Stromal cell of bone marrow (primary cell): Measurements from ENCODE around the gene DTNA.

ENCODE experiments used
- DNase-seq: peaks from one replicate; pipeline ENCODE4 v3.0.0-alpha.2; 2012; ENCODE audit warnings: low read depth

DTNA gene

DNA sequence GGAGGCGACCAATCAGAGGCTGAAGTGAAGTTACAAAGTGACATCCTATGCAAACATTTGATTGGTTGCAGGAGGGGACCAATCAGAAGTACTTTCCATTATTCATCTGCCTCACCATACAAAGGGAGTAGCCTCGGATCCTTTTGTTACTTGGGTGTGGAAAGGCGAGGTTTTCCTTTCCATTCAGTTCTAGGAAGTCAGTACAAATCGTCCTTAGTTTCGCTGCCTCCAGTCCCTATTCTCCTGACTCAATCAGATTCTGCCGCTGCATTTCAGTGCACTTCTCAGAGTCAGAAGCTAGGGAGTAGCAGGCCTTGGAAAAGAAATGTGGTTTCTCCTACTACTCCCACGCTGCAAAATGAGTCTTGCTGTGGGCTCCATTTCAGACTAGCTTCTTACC is 149.4 kb downstream of the DTNA start:
- DNase-seq, result no peak

DNA sequence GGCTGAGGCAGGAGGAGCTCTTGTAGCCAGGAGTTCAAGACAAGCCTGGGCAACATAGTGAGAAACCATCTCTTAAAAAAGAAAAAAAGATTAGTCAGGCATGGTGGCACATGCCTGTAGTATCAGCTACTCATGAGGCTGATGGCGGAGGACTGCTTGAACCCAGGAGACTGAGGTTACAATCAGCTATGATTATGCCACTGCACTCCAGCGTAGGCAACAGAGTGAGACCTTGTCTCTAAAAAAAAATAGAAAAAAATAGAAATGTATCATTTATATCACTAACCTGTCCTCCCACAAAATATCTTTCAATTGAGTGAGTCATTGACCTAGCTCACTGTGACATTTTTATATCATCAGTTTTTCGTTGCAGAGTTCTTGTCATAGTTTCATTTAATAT is 152.5 kb downstream of the DTNA start:
- DNase-seq, result no peak

DNA sequence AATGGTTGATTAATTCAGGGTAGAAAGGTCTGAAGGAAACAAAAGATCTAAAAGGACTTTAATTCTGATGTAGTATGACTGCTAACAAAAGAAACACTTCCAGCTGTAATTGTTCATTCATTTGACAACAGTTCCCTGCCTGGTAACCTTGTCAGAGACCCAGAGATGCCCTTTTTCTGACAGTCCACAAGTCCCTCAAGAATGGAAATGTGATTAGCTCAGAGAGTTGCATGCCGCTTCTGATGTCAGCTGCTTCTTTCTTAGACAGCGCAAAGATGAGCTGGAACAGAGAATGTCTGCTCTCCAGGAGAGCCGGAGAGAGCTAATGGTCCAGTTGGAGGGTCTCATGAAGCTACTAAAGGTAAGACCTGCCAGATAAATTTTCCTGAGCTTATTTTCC is 153.6 kb downstream of the DTNA start:
- no peak for DNase-seq

DNA sequence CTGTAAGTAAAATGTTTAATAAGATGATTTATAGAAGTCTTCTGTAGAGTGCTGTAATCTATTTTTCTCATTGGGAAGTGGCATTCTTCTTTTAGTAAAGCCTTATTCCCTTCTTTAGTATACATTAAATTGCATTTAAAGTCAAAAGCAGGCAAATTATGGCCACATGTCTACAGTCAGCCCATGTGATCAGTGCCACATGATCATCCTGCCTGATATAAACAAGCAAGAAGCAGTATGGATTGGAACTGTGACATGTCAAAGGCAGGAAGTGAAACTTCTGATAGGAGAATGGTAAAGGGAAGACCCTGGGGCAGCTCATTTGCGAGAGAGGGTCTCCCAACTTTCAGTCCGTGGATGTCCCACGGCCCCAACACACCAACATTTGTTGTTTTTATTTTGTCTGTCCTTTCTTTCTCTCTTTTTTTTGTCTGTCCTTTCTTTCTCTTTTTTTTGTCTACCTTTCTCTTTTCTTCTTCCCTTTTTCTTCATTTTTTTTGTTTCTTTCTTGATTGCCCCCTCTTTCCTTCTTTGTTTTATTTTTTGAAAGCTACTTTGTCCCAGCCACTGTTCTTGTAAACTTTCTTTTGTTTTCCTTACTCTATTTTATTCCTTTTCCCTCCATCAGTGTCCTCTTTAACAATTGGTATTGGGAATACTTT is 154.9 kb downstream of the DTNA start:
- DNase-seq, result no peak

DNA sequence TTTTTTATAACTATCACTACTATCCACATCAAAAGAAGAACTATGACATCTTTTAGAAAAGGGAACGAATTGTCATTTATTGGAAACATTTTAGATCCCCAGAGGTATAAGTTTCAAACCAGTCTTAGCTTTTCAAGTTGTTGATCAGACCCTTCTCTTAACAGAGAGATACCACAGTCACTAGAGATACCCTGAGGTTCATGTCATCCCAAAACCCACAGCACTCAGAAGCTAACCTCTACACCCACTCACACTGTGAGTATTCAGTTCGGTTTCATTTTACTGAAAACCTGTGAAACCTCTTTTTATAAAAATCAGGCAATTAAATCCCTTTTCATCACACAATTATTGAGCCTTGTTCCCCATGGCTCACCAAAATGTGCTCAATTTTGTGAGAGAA is 156.2 kb downstream of the DTNA start:
- DNase-seq, result no peak

DNA sequence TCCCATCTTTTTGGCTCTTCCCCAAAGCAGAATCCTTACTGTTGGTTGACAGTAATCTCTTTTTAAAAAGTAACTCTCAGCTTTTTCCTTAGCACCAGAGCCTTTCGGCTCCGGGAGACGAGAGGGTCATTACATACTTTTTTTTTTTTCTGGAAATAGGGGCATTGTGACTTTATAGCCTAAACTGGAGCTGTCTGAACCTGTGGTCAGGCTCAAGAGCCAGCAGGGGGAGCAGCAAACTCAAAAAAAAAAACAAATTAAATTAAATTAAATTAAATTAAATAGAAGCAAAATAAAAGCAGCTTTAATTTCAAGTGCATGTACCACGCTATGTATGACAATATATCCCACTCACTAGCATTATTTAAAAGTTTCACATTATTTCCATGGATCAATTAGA is 156.6 kb downstream of the DTNA start:
- DNase-seq, result no peak

DNA sequence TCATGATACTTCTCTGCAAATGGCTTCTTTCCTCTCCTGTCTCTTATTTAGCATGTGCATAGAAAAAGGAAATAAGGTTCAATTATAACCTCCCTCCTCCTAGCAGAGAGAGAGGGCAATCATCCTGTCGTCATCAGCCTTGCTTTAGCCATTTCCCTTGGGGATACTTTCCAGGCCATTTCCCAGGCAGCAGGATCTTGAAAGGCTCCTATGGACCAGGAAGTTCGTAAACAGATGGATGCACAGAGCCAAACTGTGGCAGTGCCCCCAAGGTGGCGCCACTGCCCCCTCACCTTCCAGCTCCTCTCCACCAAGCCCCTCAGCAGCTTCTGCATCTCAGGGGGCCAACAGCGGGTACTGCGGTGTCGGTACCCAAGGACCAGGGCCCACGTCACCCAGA is 157.4 kb downstream of the DTNA start:
- no peak for DNase-seq

DNA sequence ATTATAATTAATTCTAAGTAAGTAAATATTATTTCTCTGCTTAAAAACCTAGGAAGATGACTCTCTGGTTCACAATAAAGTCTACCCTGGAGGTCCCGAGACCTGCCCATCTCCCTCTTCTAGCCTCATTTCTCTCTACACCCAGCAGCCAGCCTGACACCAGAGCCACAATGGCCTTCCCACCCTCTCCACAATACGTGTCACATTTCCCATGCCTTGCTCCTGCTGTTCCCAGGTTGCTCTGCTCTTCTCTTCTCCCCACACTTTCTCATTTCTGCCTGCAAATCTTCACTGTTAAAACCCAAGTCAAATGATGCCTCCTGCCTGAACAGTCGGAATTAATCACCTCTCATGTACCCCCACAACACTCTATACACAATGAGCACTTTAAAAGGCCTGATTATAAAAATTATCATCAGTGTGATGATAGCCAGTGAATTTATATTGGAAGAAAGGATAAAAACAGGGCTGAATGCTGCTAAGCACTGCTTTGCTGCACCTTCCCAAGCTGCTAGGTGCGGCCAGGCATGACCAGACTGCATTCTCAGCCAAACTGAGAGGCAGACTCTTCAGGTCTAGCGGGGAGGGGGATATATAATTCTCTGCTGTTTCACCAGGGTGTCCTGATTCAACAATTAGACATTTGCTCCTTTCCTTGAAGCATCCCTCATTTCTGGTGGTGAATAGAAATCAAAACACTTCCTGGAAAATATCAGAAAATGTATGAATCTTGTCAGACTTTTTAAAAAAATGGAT is 160.6 kb downstream of the DTNA start:
- no peak for DNase-seq

DNA sequence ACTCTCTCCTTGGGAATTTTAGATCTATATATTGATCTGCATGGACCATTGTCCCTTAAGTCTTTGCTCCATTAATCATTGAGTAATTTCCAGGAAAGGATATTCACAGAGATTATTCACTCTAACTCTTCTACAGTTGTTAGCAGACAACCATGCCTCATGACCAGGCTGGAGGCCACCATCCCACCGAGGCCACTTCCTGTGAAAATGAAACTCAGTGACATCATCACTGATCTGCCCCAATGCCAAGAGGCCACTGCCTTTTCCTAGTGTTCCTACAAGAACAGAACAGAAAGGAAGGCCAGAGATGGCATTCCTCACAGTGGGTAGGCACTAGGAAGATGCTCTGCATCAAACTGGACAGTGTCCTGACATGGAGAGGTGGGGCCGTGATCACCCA is 161.3 kb downstream of the DTNA start:
- DNase-seq, result no peak

DNA sequence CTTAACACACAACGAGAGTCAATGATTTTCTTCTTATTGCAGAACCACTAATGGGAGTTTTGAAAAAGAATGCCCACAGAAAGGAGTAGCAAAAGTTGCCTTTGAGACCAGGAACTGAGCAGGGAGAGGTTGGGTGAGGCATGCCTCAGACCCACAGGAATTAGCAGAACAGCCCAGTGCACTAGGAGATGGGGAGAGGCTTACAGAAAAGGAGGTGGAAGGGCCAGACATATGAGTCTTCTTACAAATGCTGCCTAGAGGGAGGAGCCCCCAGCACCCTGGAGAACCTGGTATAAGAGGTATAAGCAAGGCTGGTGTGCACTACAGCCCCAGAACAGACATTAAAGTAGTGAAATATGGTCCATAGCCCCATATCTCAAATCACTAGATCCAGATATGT is 162.0 kb downstream of the DTNA start:
- no peak for DNase-seq

DNA sequence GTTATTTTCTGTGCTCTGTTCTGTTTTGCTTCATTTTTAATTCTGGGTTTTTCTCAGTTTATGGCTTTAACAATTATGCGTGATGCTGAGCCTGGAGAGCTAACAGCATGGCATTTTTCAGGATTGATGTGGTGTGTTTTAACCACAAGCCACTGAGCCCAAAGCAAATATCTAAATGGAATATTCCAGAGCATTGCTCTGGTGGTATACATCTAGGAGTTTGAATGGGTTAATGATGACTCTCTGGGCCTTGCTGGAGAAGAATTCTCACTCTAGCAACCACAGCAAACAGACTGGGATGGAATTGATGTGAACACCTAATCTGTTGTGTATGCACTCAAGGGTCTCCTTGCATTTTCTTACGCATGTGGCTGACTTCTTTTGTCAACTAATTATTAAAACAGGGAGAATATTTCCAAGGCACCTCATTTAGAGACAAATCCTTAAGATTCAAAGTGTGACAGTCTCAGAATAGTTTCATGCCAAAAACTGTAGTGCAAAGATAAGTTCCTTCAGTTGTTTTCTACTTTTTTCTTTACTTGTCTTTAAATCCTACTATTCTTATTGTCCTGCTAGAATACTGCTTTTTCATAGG is 164.0 kb downstream of the DTNA start:
- no peak for DNase-seq

DNA sequence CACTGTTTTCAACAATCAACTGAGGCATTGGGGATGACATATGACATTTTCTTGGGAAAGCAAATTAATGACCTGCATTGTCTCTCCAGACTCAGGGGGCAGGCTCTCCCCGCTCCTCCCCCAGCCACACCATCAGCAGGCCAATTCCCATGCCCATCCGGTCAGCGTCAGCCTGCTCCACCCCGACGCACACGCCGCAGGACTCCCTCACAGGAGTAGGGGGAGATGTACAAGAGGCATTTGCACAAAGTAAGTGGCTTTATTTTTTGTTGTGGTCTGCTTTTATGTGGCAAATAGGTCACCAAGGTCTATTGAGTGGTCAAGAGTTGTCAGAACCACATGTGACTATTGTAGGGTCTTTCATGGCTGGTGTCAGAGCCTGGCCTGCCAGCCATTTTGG is 165.1 kb downstream of the DTNA start:
- DNase-seq, result no peak

DNA sequence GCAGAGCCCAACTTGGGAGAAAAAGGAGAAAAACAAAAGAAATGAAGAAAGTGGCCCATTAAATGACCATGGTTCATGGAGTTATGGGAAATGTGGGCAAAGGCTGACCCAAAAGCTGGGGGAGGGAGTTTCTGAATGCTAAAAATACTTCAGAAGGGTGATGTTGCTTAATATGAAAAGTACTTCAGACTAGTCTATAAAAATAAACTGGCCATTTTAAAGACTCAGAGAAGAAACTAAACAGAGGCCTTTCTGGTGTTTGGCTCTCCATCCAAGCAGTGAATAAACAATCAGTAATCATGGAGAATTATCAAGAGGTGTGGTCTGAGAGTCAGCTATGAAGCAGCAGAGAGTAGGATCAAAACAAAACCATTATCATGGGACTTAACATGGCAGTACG is 170.3 kb downstream of the DTNA start:
- no peak for DNase-seq

DNA sequence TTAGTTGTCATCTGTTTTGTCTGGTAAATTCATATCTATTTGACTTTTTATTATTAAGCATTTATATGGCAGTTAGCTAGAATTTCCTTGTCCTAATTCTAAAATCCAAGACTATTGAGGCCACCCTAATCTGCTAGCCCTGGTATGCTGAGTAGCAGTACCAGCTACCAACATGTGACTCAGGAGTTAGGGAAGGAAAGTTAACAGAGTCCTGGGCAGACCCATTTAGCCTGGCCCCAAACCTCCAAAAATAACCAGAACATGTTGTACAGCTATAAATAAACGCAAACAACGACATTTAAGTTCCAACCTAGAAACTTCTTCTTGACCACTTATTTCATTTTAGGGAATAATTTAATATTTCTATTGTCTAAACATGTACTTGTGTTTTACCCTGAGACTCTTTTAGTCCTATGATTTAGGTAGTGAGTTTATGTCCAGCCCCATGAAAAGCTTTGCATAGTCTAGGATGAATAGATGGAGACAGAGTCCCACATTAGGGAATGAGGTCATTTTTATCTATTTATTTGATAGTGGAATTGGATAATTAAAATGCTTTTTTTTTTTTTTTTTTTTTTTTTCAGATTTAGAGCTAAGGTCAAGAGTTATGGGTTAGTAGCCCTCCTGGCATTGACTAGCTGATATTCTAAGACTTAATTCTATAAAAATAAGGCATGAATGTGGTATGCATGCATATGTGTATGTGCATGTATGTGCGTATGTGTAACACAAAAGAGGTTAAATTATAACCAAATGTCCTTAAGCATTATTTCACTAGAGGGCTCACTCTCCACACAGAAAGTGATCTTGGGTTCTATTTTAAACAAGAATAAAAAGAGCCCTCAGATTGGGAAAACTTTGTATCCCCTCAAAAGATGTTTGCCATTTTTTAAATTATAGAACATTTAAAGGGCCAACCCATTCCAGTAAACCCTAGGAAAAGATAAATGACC is 171.1 kb downstream of the DTNA start:
- no peak for DNase-seq

DNA sequence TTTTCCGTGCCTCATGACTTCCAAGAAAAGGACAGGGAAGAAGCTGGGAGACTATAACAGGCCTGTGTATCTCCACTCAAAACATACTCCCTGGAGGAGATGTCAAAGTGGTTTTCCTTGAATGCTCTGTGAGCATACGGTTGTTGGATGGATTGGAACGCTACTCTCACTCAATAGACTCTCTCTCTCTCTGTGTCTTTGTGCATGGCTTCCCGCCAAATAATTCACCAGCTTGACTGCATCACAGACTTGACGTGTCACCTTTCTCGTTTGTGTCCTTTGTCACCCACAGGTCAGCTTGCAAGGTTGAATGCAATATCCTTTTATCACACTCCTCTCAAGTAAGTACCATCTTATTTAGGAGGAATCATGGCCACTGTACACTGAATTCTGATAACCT is 174.3 kb downstream of the DTNA start:
- no peak for DNase-seq

DNA sequence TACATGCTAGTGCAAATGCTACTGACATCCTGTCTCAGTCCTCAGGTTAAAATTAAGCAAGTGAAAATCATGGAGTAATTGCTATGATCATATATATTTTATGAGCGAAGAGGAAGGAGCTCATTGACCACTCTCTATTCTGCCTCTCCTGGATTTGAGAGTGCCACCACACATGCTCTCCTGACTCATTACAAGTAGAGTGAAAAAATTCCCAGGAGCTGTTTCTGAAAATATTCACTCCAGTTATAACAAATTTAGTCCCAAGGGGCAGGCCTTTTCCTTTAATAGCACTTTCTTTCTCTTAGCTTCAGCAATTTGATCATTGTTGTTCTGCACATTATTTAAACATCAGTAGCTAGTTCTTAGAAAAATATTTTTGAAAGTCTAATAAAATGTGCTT is 176.1 kb downstream of the DTNA start:
- DNase-seq, result no peak

DNA sequence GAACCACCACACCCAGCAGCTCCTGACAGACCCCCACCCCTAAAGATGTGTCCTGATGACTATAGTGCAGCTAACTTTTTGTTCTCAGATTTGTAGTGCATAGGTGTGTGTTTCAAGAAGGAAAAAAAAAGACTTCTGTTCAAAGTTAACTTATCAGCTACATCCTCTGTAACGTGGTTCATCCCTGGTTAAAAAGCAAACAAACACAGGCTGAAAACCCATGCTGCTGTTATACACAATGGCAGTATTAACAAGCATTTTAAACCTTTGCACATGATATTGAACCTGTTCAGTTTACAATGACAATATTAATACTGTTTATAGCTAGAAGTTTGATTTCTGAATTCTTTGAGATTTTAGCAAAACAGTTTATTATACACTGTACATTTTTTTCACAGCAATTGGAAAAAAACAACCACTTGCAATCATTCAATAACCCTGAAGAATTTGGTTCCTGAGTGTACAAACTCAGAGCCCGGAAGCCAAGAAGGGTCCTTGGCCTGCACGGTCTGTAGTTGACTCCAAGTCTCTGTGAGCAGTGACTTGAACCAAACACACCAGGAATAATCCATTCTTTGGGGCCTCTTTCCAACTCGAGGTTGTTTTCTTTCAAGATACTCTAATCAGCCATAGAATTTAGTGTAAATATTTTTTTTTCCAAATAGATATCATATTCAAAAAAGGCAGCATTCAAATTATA is 177.9 kb downstream of the DTNA start:
- DNase-seq, result no peak

DNA sequence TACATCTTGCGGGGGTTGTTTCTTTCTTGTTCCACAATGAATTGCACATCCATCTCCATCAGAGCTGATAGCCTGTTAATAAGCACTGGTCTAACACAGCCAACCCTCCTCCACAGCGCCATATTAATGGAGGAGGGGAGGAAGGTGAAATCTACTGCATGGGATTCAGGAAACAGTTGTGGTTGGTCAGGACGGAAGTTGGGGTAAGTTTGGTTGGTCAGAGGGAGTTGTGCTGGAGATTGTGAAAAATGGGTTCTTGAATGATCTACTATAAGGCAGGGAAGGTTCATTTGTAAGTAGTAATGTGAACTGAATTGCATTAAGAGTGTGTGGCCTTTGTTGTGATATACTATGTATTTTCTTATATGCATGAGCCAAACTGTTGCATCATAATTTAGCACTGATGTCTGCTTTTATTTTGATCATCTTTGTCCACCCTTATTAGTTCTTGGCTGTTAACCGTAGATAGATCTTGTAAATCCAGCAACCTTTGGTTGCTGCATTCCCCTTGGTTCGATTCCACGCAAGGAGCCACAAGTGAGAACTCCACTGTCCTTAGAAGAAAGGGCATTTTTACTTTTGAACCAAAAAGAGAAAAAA is 180.5 kb downstream of the DTNA start:
- no peak for DNase-seq

DNA sequence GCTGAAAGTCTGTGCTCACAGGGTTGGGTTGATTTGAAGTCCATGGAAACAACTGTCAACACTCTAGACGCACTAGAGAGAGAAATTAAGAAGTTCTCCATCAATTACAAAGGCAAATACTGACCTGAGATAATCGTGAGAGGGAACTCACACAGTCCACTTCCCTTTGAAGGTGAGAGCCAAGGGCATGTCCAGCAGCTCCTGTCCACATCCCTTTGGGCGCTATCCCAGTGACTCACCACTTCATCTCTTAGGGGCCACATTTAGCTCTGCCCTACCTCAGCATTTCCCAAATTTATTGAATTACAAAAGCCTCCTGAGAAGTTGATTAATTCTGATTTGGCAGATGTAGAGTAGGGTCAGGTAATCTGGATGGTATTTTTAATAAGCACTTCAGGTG is 182.3 kb downstream of the DTNA start:
- DNase-seq, result no peak

DNA sequence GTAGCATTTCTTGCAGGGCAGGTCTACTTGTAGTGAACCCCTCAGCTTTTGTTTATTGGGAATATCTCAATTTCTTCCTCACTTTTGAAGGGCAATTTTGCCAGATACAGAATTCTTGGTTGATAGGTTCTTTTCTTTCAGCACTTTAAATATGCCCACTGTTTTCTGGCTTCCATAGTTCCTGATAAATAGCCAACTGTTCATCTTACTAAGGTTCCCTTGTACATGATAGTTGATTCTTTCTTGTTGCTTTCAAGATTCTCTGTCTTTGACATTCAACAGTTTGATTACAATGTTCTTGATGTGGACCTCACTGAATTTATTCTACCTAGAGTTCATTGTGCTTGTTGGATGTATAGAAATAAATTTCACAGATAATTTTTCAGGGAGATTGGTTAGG is 183.1 kb downstream of the DTNA start:
- DNase-seq, result no peak

DNA sequence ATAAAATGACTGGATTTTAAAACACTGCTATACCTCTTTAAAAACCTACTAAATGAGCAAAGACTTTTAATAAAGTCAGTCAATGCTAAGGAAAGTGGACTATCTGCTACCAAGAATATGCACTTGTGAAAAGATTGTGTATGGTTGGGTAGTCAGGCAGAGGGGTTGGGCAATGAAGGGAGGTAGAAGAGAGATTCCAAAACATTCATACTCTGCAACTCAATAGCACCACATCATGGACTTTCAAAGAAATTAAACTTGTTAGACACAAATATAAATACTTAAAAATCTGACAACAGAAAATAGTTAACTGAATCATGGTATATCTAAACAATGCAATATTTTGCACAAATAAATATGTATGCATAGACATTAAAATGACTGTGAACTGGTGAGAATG is 191.2 kb downstream of the DTNA start:
- DNase-seq, result no peak

DNA sequence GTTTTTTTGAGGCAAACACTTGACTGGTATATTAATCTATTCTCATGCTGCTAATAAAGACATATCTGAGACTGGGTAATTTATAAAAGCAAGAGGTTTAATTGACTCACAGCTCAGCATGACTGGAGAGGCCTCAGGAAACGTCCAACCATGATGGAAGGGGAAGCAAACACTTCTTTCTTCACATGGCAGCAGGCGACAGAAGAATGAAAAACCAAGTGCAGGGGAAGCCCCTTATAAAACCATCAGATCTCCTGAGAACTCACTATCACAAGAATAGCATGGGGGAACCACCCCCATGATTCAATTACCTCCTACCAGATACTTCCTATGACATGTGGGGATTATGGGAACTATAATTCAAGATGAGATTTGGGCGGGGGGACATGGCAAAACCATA is 194.9 kb downstream of the DTNA start:
- DNase-seq, result no peak
